IMR-90 (cell line): Measurements from ENCODE around the gene LRP5. TPM values are rescaled to one million over a fixed set of nuclear protein-coding genes. Genes with fewer than 3 reads are reported as not detected.
A peak's percentile ranks its signal among the peaks of the same experiment; 100 is the strongest.

Experiments
- ATAC-seq: fragments of 200-7000 bp; cut with Tn5 transposase; 2 replicates; pipeline ENCODE4 v1.9.1; 2020; ENCODE audit warnings: low read depth, mild to moderate bottlenecking, moderate library complexity
- BruUV-seq: library from RNA; stranded (reverse); fragments of 400-500 nt; replicated peaks from 2 replicates; lab custom pipeline; 2021; lab: Mats Ljungman, UMichigan
- CTCF ChIA-PET: fragments of 300-600 bp; formaldehyde crosslinking; extraction: SDS; loops from one replicate; lab custom pipeline; 2021; ENCODE audit warnings: antibody characterized with exemption; lab: Yijun Ruan, JAX
- POLR2A ChIA-PET: fragments of 300-600 bp; sonication (Branson Sonifier 250); formaldehyde crosslinking; loops from one replicate; lab custom pipeline; 2022; ENCODE audit warnings: antibody characterized with exemption; ENCODE audit not compliant: unreplicated experiment; lab: Charles Lee
- DNase-seq: peaks from one replicate; pipeline ENCODE4 v3.0.0; 2013
- H2AFZ ChIP-seq: replicated peaks from 2 replicates; pipeline ENCODE3; 2013; ENCODE audit warnings: low read length, mild to moderate bottlenecking; ENCODE audit not compliant: poor library complexity
- H2AK5ac ChIP-seq: 2 replicates; pipeline ENCODE4 v1.6.1; 2013; ENCODE audit warnings: low read depth, low read length, inconsistent platforms
- H2AK9ac ChIP-seq: replicated peaks from 2 replicates; pipeline ENCODE3; 2013; ENCODE audit warnings: mild to moderate bottlenecking, low read depth, low read length, moderate library complexity; ENCODE audit not compliant: poor library complexity
- H2BK120ac ChIP-seq: 2 replicates; pipeline ENCODE4 v1.6.1; 2013; ENCODE audit warnings: low read depth, low read length, inconsistent platforms
- H2BK15ac ChIP-seq: 3 replicates; pipeline ENCODE4 v1.6.1; 2013; ENCODE audit warnings: low read depth, low read length, inconsistent platforms
- H2BK20ac ChIP-seq: 2 replicates; pipeline ENCODE4 v1.6.1; 2013; ENCODE audit warnings: low read depth, mild to moderate bottlenecking, inconsistent platforms, low read length, moderate library complexity
- H2BK5ac ChIP-seq: 2 replicates; pipeline ENCODE4 v1.6.1; 2013; ENCODE audit warnings: mild to moderate bottlenecking, low read depth, low read length, inconsistent platforms; ENCODE audit not compliant: poor library complexity, severe bottlenecking
- H3K14ac ChIP-seq: replicated peaks from 2 replicates; pipeline ENCODE4 v1.6.1; 2013; ENCODE audit warnings: low read depth, low read length, inconsistent platforms
- H3K18ac ChIP-seq: 2 replicates; pipeline ENCODE4 v1.6.1; 2013; ENCODE audit warnings: low read depth, low read length, control low read depth
- H3K23ac ChIP-seq: 2 replicates; pipeline ENCODE4 v1.6.1; 2013; ENCODE audit warnings: low read depth, low read length, inconsistent platforms
- H3K27ac ChIP-seq: 2 replicates; pipeline ENCODE4 v1.5.1; 2013; ENCODE audit warnings: mild to moderate bottlenecking, control low read depth, low read length; ENCODE audit not compliant: insufficient read depth
- H3K27me3 ChIP-seq: 2 replicates; pipeline ENCODE4 v1.6.1; 2013; ENCODE audit warnings: low read length; ENCODE audit not compliant: control insufficient read depth, insufficient read depth
- H3K36me3 ChIP-seq: 2 replicates; pipeline ENCODE4 v1.6.1; 2013; ENCODE audit warnings: low read length, mixed read lengths; ENCODE audit not compliant: control insufficient read depth, insufficient read depth
- H3K4ac ChIP-seq: 2 replicates; pipeline ENCODE4 v1.6.1; 2013; ENCODE audit warnings: low read depth, low read length, inconsistent platforms
- H3K4me1 ChIP-seq: 2 replicates; pipeline ENCODE4 v1.6.1; 2013; ENCODE audit warnings: low read length, mixed read lengths; ENCODE audit not compliant: control insufficient read depth, insufficient read depth
- H3K4me2 ChIP-seq: 2 replicates; pipeline ENCODE4 v1.6.1; 2013; ENCODE audit warnings: low read depth, mild to moderate bottlenecking, control low read depth, low read length, moderate library complexity
- H3K4me3 ChIP-seq: 2 replicates; pipeline ENCODE4 v1.5.1; 2013; ENCODE audit warnings: low read depth, mild to moderate bottlenecking, control low read depth, low read length, moderate library complexity; ENCODE audit not compliant: insufficient read depth
- H3K56ac ChIP-seq: 2 replicates; pipeline ENCODE4 v1.6.1; 2013; ENCODE audit warnings: low read length, inconsistent platforms; ENCODE audit not compliant: insufficient read depth; ENCODE audit errors: extremely low read depth
- H3K79me1 ChIP-seq, 2 experiments: 2 replicates each; pipeline ENCODE4 v1.6.1; 2013; ENCODE audit warnings: low read length in 2 of 2, inconsistent platforms in 1 of 2, low read depth in 1 of 2
- H3K9ac ChIP-seq: 2 replicates; pipeline ENCODE4 v1.6.1; 2013; ENCODE audit warnings: low read depth, low read length, control low read depth
- H3K9me1 ChIP-seq: 2 replicates; pipeline ENCODE4 v1.6.1; 2013; ENCODE audit warnings: low read length, inconsistent platforms; ENCODE audit not compliant: insufficient read depth
- H3K9me3 ChIP-seq: 2 replicates; pipeline ENCODE4 v1.6.1; 2013; ENCODE audit warnings: low read length; ENCODE audit not compliant: control insufficient read depth, insufficient read depth
- H4K20me1 ChIP-seq: 2 replicates; pipeline ENCODE4 v1.6.1; 2013; ENCODE audit warnings: low read length, inconsistent platforms; ENCODE audit not compliant: insufficient read depth
- H4K5ac ChIP-seq: 2 replicates; pipeline ENCODE4 v1.6.1; 2013; ENCODE audit warnings: mild to moderate bottlenecking, low read depth, low read length, control low read depth
- H4K8ac ChIP-seq, 2 experiments: 2 replicates each; pipeline ENCODE4 v1.6.1; 2013; ENCODE audit warnings: low read depth in 2 of 2, low read length in 2 of 2, control low read depth in 1 of 2, inconsistent platforms in 1 of 2
- H4K91ac ChIP-seq: 2 replicates; pipeline ENCODE4 v1.6.1; 2013; ENCODE audit warnings: low read depth, low read length, inconsistent platforms; ENCODE audit not compliant: insufficient read depth
- BHLHE40 ChIP-seq: fragments of 150-350 bp; IDR thresholded peaks from 2 replicates; pipeline ENCODE4 v1.6.1; 2016; ENCODE audit warnings: mild to moderate bottlenecking, low read depth, low read length
- CEBPB ChIP-seq: IDR thresholded peaks from 2 replicates; pipeline ENCODE4 v1.6.1; 2012; ENCODE audit warnings: low read depth, low read length, improper control_type of control experiment
- CHD1 ChIP-seq: IDR thresholded peaks from 2 replicates; pipeline ENCODE4 v1.6.1; 2012; ENCODE audit warnings: low read depth, low read length, improper control_type of control experiment
- CTCF ChIP-seq: conservative IDR thresholded peaks from 2 replicates; pipeline ENCODE4 v1.5.1; 2012; ENCODE audit warnings: mild to moderate bottlenecking, low read depth, low read length, improper control_type of control experiment
- MAFK ChIP-seq: IDR thresholded peaks from 2 replicates; pipeline ENCODE4 v1.6.1; 2012; ENCODE audit warnings: low read depth, low read length, improper control_type of control experiment
- MAZ ChIP-seq: IDR thresholded peaks from 2 replicates; pipeline ENCODE4 v1.6.1; 2012; ENCODE audit warnings: low read depth, mild to moderate bottlenecking, low read length, improper control_type of control experiment, moderate library complexity, borderline replicate concordance
- MXI1 ChIP-seq: IDR thresholded peaks from 2 replicates; pipeline ENCODE4 v1.6.1; 2012; ENCODE audit warnings: low read depth, mild to moderate bottlenecking, low read length, moderate library complexity, borderline replicate concordance
- NFE2L2 ChIP-seq: fragments of 150-350 bp; IDR thresholded peaks from 2 replicates; pipeline ENCODE4 v1.6.1; 2016; ENCODE audit warnings: low read depth, mild to moderate bottlenecking, low read length
- RAD21 ChIP-seq: IDR thresholded peaks from 2 replicates; pipeline ENCODE4 v1.6.1; 2012; ENCODE audit warnings: low read length, improper control_type of control experiment
- SMC3 ChIP-seq: fragments of 150-350 bp; IDR thresholded peaks from 2 replicates; pipeline ENCODE4 v1.6.1; 2016; ENCODE audit warnings: low read depth, mild to moderate bottlenecking, antibody characterized with exemption, low read length, moderate library complexity
- WGBS, 2 experiments: methylation state at CpG; one replicate each; pipeline versions ENCODE4 v1.1.5 to v1.1.7; 2013; ENCODE audit warnings: missing lambda C conversion rate in 2 of 2; ENCODE audit not compliant: insufficient read length in 1 of 2; ENCODE audit errors: extremely low coverage in 2 of 2; 5-methylcytosine and 5-hydroxymethylcytosine counted together
- dilution Hi-C: fragments of 300-500 bp; cut with HindIII; formaldehyde crosslinking; loops from one replicate; pipeline ENCODE4 v1.14.3; 2018; ENCODE audit warnings: low sequenced_read_pairs; ENCODE audit not compliant: unreplicated experiment
- in situ Hi-C: fragments of 300-500 bp; cut with MboI; formaldehyde crosslinking; loops from 3 replicates; pipeline ENCODE4 v1.14.3; 2019; ENCODE audit warnings: low sequenced_read_pairs, inconsistent platforms, mixed read lengths
- intact Hi-C: fragments of 100-400 bp; cut with micrococcal nuclease; formaldehyde crosslinking; loops from 2 replicates; pipeline ENCODE4 v1.10.0; 2022
- polyA plus RNA-seq, 3 experiments: library from polyadenylated mRNA; depleted of rRNA; stranded (reverse); fragments of >200 nt; gene quantifications; 2 replicates each; pipeline ENCODE4 v1.2.3, GENCODE V29; 2012; ENCODE audit warnings: low replicate concordance in 1 of 3
- total RNA-seq: library from RNA; depleted of rRNA; stranded (reverse); fragments of >200 nt; gene quantifications from 2 replicates; pipeline ENCODE4 v1.2.3, GENCODE V29; 2012
- TF ChIP-seq, protein P1 (sequence below): fragments of 150-350 bp; IDR thresholded peaks from 2 replicates; pipeline ENCODE4 v1.6.1; 2016; ENCODE audit warnings: low read depth, mild to moderate bottlenecking, low read length, moderate library complexity, borderline replicate concordance
- TF ChIP-seq, protein P2 (sequence below): fragments of 150-350 bp; IDR thresholded peaks from 2 replicates; pipeline ENCODE4 v1.6.1; 2017; ENCODE audit warnings: mild to moderate bottlenecking, antibody characterized with exemption, low read length, low read depth

The LRP5 gene
- total and polyA plus RNA-seq, 2 of the 4 experiments (the other 2 are of a cell fraction), result 10.4 to 15.0 TPM

GRCh38 chr11:68313574-68314202 lies 1.3 kb downstream of the LRP5 start:
- WGBS, 2 experiments, result 0% methylated on average over 1 of the region's 19 CpGs; no CpG with 5 or more reads in 1 of the 2 experiments
- Histone ChIP-seq H3K4me1 (peaks cover 13% of the 10 kb centered on the region), H4K8ac (peak overlapping the region; percentile 46 to 59), H3K4me2 (peak overlapping the region; percentile 86), H4K20me1 (peaks cover 30% of the 10 kb centered on the region), H3K27me3 (no peaks in the 10 kb centered on the region), H3K23ac (peak overlapping the region; percentile 57), H3K9ac (peak overlapping the region; percentile 54), H4K5ac (peak overlapping the region; percentile 2), H3K56ac (peak overlapping the region; percentile 27), H3K18ac (peak overlapping the region; percentile 30), H4K91ac (peak overlapping the region; percentile 48), H2AK5ac (peak overlapping the region; percentile 51; the same call in 1 of the 2 replicates), H2AFZ (peak overlapping the region; percentile 56), H3K79me1 (peaks cover 18 to 49% of the 10 kb centered on the region in 2 experiments), H2BK15ac (peak overlapping the region; percentile 1; the same call in 1 of the 3 replicates), H3K9me1 (0 out of 2 replicates have a peak, but pooled peaks cover 3% of the 10 kb centered on the region), H2BK20ac (peak overlapping the region; percentile 23), H3K4me3 (peak overlapping the region; percentile 64), H2BK5ac (no peak overlapping the region), H3K27ac (peak overlapping the region; percentile 71), H2BK120ac (peak overlapping the region; percentile 21; the same call in 1 of the 2 replicates), H2AK9ac (peak overlapping the region; percentile 88), H3K9me3 (no peaks in the 10 kb centered on the region), H3K14ac (peak overlapping the region; percentile 32), H3K4ac (peak overlapping the region; percentile 69), H3K36me3 (no peaks in the 10 kb centered on the region)
- dilution Hi-C loops, result no loop called here
- POLR2A ChIA-PET, result no interaction called here
- TF ChIP-seq, protein P1, sequence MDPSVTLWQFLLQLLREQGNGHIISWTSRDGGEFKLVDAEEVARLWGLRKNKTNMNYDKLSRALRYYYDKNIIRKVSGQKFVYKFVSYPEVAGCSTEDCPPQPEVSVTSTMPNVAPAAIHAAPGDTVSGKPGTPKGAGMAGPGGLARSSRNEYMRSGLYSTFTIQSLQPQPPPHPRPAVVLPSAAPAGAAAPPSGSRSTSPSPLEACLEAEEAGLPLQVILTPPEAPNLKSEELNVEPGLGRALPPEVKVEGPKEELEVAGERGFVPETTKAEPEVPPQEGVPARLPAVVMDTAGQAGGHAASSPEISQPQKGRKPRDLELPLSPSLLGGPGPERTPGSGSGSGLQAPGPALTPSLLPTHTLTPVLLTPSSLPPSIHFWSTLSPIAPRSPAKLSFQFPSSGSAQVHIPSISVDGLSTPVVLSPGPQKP, result no peak
- TF ChIP-seq NFE2L2 (no peak), CTCF (no peak), MAFK (no peak), SMC3 (no peak), CEBPB (no peak), MAZ (no peak), BHLHE40 (no peak), MXI1 (no peak), CHD1 (no peak), RAD21 (no peak)
- TF ChIP-seq, protein P2, sequence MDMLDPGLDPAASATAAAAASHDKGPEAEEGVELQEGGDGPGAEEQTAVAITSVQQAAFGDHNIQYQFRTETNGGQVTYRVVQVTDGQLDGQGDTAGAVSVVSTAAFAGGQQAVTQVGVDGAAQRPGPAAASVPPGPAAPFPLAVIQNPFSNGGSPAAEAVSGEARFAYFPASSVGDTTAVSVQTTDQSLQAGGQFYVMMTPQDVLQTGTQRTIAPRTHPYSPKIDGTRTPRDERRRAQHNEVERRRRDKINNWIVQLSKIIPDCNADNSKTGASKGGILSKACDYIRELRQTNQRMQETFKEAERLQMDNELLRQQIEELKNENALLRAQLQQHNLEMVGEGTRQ, result no peak
- CTCF ChIA-PET, result interaction anchor here (0.8 kb wide), 1 partner anchor 60 kb away, joined by 3 read pairs; no protein-coding TSS in a partner anchor
- no TSS peak for BruUV-seq
- intact Hi-C loops, result loop anchor here (1.0 to 5.0 kb wide), 3 partner anchors 41 to 134 kb away; no protein-coding TSS in a partner anchor
- in situ Hi-C loops, result no loop called here
- ATAC-seq, result peak; percentile 10
- peak; percentile 30 for DNase-seq
